ENCODE data around the gene STAM2.

The STAM2 gene

DNA sequence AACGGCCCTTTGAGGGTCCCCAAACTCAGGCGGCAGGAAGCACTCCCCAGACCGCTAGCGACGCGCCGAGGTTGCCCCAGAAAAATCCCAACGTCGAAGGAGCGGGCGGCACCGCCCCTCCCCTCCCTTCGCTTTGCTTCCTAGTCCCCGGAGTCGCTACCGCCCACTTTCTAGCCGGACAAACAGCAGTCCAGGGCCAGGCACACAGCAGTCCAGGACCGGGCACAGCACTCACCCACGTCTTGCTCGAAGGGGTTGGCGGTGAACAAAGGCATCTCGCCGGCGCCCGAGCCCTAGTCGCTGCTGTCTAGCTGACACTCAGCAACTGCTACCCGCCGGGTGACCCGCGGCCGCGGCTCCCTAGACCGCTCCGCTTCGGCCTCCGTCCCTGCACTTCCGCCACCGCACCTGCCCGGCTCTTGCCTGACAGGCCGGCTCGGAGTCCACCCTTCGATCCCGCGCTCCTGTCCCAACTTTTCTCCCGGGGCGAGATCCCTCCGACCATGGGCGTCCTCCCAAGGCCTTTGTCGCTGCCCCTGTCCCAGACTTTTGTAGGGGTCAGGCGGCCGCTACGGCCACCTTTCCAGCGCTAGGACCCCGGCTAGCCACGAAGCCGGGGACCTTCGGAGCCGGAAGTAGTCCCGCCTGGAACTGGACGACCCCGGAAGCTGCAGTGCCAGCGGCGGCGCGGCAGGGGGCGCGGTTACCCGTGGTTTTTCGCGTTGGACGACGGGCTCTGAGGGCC lies at the start of gene STAM2:
STAM2 (minus strand) TSS at position 396 of the 745 bp plus-strand sequence; CDS start at position 275, 121 bp downstream.
- Histone ChIP-seq H3K4me3 (IDR thresholded peaks at IDR 0.05; ENCODE audit: insufficient read depth, low read depth, low read length) (peak within 1 kb of the TSS; percentile 96), H3K27ac (peak within 1 kb of the TSS; percentile 90), H3K79me2 (ENCODE audit: insufficient read depth, low read depth) (peaks cover 40% of the 10 kb centered on the region), H3K36me3 (ENCODE audit: insufficient read depth) (no peaks in the 10 kb centered on the region), H3K27me3 (ENCODE audit: insufficient read depth, low read depth) (no peaks in the 10 kb centered on the region), H3K4me2 (peak within 1 kb of the TSS; percentile 81), H4K20me1 (ENCODE audit: insufficient read depth) (no peaks in the 10 kb centered on the region), H2AFZ (ENCODE audit: low read depth) (peak within 1 kb of the TSS; percentile 99), H3K9ac (peak within 1 kb of the TSS; percentile 93), H3K4me1 (ENCODE audit: low read depth, poor library complexity, severe bottlenecking) (peaks cover 19% of the 10 kb centered on the region)
- TF ChIP-seq, protein P1, sequence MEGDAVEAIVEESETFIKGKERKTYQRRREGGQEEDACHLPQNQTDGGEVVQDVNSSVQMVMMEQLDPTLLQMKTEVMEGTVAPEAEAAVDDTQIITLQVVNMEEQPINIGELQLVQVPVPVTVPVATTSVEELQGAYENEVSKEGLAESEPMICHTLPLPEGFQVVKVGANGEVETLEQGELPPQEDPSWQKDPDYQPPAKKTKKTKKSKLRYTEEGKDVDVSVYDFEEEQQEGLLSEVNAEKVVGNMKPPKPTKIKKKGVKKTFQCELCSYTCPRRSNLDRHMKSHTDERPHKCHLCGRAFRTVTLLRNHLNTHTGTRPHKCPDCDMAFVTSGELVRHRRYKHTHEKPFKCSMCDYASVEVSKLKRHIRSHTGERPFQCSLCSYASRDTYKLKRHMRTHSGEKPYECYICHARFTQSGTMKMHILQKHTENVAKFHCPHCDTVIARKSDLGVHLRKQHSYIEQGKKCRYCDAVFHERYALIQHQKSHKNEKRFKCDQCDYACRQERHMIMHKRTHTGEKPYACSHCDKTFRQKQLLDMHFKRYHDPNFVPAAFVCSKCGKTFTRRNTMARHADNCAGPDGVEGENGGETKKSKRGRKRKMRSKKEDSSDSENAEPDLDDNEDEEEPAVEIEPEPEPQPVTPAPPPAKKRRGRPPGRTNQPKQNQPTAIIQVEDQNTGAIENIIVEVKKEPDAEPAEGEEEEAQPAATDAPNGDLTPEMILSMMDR (conservative IDR thresholded peaks at IDR 0.05; ENCODE audit: low read depth, low read length): peak; percentile 95

DNA sequence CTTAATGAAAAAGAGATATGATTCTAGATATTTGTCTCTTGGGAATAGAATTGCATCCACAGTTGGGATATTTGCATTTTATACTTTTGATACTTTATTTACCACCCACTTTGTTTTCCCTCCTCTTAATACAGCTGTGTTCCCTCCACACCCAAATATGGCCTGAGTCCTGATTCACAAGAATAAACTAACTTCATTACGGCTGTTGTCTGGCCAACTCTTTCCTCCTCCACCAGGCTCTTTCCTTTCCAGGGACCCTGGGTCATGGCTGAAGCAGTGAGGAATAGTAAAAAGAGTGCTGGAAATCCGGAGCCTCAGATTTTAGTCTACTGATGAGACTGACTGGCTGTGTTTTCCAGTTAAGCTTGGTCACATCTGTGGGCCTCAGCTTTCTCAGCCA lies 48.4 kb upstream of the STAM2 start:
- TF ChIP-seq, protein P1 (conservative IDR thresholded peaks at IDR 0.05; ENCODE audit: low read depth, low read length): no peak

DNA sequence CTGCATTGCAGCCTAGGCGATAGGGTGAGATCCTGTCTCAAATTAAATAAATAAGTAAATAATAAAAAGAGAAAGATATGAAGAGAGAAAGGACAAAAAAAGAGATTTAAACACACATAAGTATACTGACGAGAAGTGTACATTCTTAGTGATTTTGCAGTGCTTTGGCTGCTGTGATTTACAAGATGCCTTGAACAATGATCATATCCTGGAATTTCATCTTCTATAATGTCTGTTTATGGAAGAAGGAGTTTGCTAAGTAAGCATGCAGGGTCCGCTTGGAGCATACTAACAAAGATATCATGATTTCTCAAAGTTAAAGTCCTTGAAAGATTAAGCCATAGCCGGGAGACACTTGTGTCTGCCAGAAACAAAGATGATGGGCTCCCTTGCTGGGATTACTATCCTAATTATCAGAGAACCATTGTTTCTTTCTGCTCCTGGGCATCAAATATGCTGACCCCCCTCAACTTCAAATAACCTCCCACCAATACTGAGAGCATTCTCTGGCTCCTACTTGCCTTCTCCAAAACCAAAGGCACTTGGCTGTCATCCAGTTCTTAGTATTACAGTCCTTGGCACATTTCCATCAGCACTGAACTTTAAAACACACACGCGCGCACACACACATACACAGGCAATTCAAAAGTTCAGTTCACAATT lies 47.5 kb upstream of the STAM2 start:
- TF ChIP-seq, protein P1 (conservative IDR thresholded peaks at IDR 0.05; ENCODE audit: low read depth, low read length): no peak
- no peaks in the 10 kb centered on the region for H3K36me3 ChIP-seq (ENCODE audit: insufficient read depth)
- H4K20me1 ChIP-seq (ENCODE audit: insufficient read depth): no peaks in the 10 kb centered on the region
- no peak overlapping the region for H3K27ac ChIP-seq
- no peak overlapping the region for H2AFZ ChIP-seq (ENCODE audit: low read depth)
- H3K4me3 ChIP-seq (IDR thresholded peaks at IDR 0.05; ENCODE audit: insufficient read depth, low read depth, low read length): no peak overlapping the region
- H3K79me2 ChIP-seq (ENCODE audit: insufficient read depth, low read depth): no peaks in the 10 kb centered on the region
- no peaks in the 10 kb centered on the region for H3K27me3 ChIP-seq (ENCODE audit: insufficient read depth, low read depth)
- peaks cover 7% of the 10 kb centered on the region for H3K4me1 ChIP-seq (ENCODE audit: low read depth, poor library complexity, severe bottlenecking)
- no peak overlapping the region for H3K4me2 ChIP-seq
- H3K9ac ChIP-seq: no peak overlapping the region

More for the DNA sequence above, 48.4 kb upstream of the STAM2 start:
- Histone ChIP-seq H3K4me2 (no peak overlapping the region), H3K9ac (no peak overlapping the region), H3K79me2 (ENCODE audit: insufficient read depth, low read depth) (no peaks in the 10 kb centered on the region), H2AFZ (ENCODE audit: low read depth) (no peak overlapping the region), H3K4me3 (IDR thresholded peaks at IDR 0.05; ENCODE audit: insufficient read depth, low read depth, low read length) (no peak overlapping the region), H3K27ac (no peak overlapping the region), H3K4me1 (ENCODE audit: low read depth, poor library complexity, severe bottlenecking) (peaks cover 7% of the 10 kb centered on the region), H3K36me3 (ENCODE audit: insufficient read depth) (no peaks in the 10 kb centered on the region), H3K27me3 (ENCODE audit: insufficient read depth, low read depth) (no peaks in the 10 kb centered on the region), H4K20me1 (ENCODE audit: insufficient read depth) (no peaks in the 10 kb centered on the region)

DNA sequence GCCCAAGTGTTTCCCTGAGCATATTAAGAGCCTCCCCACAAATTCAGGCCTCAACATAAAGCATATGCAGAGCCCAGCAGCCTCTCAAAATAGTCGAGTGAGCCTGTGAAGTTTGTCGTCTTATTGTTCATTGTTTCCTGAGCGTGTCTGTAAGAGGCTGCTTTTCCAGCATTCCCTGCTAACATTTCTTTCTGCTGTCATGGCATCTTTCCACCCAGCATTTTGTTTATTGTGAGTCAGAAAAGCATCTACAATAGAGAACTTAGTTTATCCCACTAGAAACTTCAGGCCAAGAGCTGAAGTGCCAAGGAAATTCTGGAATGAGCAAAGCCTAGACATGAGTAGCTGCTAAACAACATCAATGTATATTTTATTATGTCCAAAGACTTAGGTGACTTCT lies 46.3 kb upstream of the STAM2 start:
- Histone ChIP-seq H4K20me1 (ENCODE audit: insufficient read depth) (no peaks in the 10 kb centered on the region), H3K27ac (no peak overlapping the region), H3K79me2 (ENCODE audit: insufficient read depth, low read depth) (no peaks in the 10 kb centered on the region), H3K4me3 (IDR thresholded peaks at IDR 0.05; ENCODE audit: insufficient read depth, low read depth, low read length) (no peak overlapping the region), H3K27me3 (ENCODE audit: insufficient read depth, low read depth) (no peaks in the 10 kb centered on the region), H3K36me3 (ENCODE audit: insufficient read depth) (no peaks in the 10 kb centered on the region), H3K4me1 (ENCODE audit: low read depth, poor library complexity, severe bottlenecking) (peaks cover 7% of the 10 kb centered on the region), H3K4me2 (no peak overlapping the region), H3K9ac (no peak overlapping the region), H2AFZ (ENCODE audit: low read depth) (no peak overlapping the region)
- TF ChIP-seq, protein P1 (conservative IDR thresholded peaks at IDR 0.05; ENCODE audit: low read depth, low read length): no peak
